Measurements from ENCODE around the gene TNFRSF13B. TPM values are rescaled to one million over a fixed set of nuclear protein-coding genes. Genes with fewer than 3 reads are reported as not detected.
"Not testable (repeated sequence)": the region's sequence is repeated elsewhere in the genome, so short reads cannot be mapped to it uniquely, and the experiment has no call there.

The TNFRSF13B gene
- total and polyA plus RNA-seq, 12 donors: not detected

GRCh38 chr17:16961792-16962191, 10.1 kb downstream of the TNFRSF13B start:
- Histone ChIP-seq H3K27me3 (peaks cover 0 to 25% (median 5%) of the 10 kb centered on the region in 7 donors), H3K4me1 (no peaks in the 10 kb centered on the region), H3K9me3 (peaks cover 0 to 12% (median 5%) of the 10 kb centered on the region in 11 donors), H3K27ac (no peak overlapping the region), H3K4me3 (no peak overlapping the region), H3K36me3 (no peaks in the 10 kb centered on the region)
- 63 to 78% methylated on average over 3 of the region's 3 CpGs for WGBS, 2 donors
- ATAC-seq (no peak), DNase-seq (no peak)
- TF ChIP-seq CTCF (IDR thresholded peaks at IDR 0.05): no peak
- intact Hi-C loops (cut with DNase I): no loop called here

- Histone ChIP-seq H3K9me3 (peaks cover 0 to 15% (median 5%) of the 10 kb centered on the region in 11 donors), H3K27me3 (peaks cover 0 to 31% (median 9%) of the 10 kb centered on the region in 7 donors)
- WGBS, 2 donors: 43 to 70% methylated on average over 2 of the region's 2 CpGs
- H3K27ac ChIP-seq; H3K36me3 ChIP-seq; H3K4me1 ChIP-seq; DNase-seq; ATAC-seq; intact Hi-C loops (cut with DNase I); H3K4me3 ChIP-seq: not testable (repeated sequence)
Observed at GRCh38 chr17:16961022-16961421, 10.9 kb downstream of the TNFRSF13B start.

- WGBS, 2 donors: 46% methylated on average over 6 of the region's 6 CpGs
Observed at GRCh38 chr17:16955011-16955410, 16.9 kb downstream of the TNFRSF13B start.

GRCh38 chr17:16954521-16954920, 17.4 kb downstream of the TNFRSF13B start:
- TF ChIP-seq CTCF (IDR thresholded peaks at IDR 0.05): no peak
- Histone ChIP-seq H3K4me1 (no peaks in the 10 kb centered on the region), H3K27me3 (peaks cover 0 to 35% (median 25%) of the 10 kb centered on the region in 7 donors), H3K27ac (no peak overlapping the region), H3K36me3 (no peaks in the 10 kb centered on the region), H3K9me3 (peaks cover 0 to 18% (median 0%) of the 10 kb centered on the region in 11 donors), H3K4me3 (no peak overlapping the region)
- ATAC-seq (no peak), DNase-seq (no peak)
- 44 to 46% methylated on average over 3 of the region's 3 CpGs for WGBS, 2 donors
- intact Hi-C loops (cut with DNase I): no loop called here

More at GRCh38 chr17:16955011-16955410, 16.9 kb downstream of the TNFRSF13B start:
- H3K27ac ChIP-seq; intact Hi-C loops (cut with DNase I); H3K36me3 ChIP-seq; DNase-seq; ATAC-seq; H3K4me1 ChIP-seq; H3K4me3 ChIP-seq: not testable (repeated sequence)
- peaks cover 0 to 39% (median 25%) of the 10 kb centered on the region in 7 donors for H3K27me3 ChIP-seq
- H3K9me3 ChIP-seq: peaks cover 0 to 17% (median 0%) of the 10 kb centered on the region in 11 donors

GRCh38 chr17:16953841-16954240, 18.1 kb downstream of the TNFRSF13B start:
- Histone ChIP-seq H3K9me3 (peaks cover 0 to 25% (median 6%) of the 10 kb centered on the region in 11 donors), H3K36me3 (no peaks in the 10 kb centered on the region), H3K27ac (no peak overlapping the region), H3K27me3 (peaks cover 0 to 35% (median 25%) of the 10 kb centered on the region in 7 donors), H3K4me3 (no peak overlapping the region), H3K4me1 (no peaks in the 10 kb centered on the region)
- no peak for TF ChIP-seq CTCF (IDR thresholded peaks at IDR 0.05)
- WGBS, 2 donors: 90 to 91% methylated on average over 9 of the region's 9 CpGs
- intact Hi-C loops (cut with DNase I): no loop called here
- DNase-seq (no peak), ATAC-seq (no peak)
